NCI-H82 (cell line): Measurements from ENCODE around the gene FTO.
A peak's percentile ranks its signal among the peaks of the same experiment; 100 is the strongest.
"Not testable (repeated sequence)": the region's sequence is repeated elsewhere in the genome, so short reads cannot be mapped to it uniquely, and the experiment has no call there.

Experiments
- DNase-seq: peaks from one replicate; lab custom pipeline; 2025; lab: John Stamatoyannopoulos, UW

FTO gene

GRCh38 chr16:54180421-54181359 is 476.7 kb downstream of the FTO start:
- no peak for DNase-seq

- not testable (repeated sequence) for DNase-seq
These were observed 477.9 kb downstream of the FTO start for GRCh38 chr16:54181683-54182329.

- DNase-seq, result no peak
These were observed 481.1 kb downstream of the FTO start for GRCh38 chr16:54185045-54185444.

DNA sequence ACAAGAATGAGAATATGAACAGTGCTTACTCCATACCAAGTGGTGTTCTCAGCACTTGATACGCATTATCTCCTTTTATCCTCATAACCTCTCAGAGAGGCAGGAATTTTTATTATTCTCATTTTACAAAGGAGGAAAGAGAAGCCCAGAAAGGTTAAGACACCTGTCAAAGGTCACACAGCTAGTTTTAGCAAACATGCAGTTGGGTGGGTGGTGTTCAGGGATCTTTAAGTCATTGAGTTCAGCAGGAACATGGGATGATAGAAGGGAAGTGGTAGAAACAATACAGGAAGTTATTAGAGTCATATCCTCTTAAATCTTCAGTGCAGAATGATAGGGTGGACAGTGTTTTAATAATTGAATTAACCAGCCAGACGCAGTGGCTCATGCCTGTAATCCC is 487.2 kb downstream of the FTO start:
- no peak for DNase-seq

DNA sequence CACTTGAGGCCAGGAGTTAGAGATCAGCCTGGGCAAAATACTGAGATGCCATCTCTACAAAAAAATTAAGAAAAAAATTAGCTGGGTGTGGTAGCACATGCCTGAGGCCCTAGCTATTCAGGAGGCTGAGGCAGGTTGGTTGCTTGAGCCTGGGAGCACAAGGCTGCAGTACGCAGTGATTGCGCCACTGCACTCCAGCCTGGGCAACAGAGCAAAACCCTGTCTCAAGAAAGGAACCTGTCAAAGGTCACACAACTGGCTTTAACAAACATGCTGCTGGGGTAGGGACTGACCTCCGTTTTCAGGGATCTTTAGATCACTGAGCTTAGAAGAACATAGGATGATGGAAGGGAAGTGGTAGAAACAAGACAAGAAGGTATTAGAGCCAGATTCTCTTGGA is 487.6 kb downstream of the FTO start:
- no peak for DNase-seq

- no peak for DNase-seq
These were observed 489.2 kb downstream of the FTO start for GRCh38 chr16:54193013-54193664.

DNA sequence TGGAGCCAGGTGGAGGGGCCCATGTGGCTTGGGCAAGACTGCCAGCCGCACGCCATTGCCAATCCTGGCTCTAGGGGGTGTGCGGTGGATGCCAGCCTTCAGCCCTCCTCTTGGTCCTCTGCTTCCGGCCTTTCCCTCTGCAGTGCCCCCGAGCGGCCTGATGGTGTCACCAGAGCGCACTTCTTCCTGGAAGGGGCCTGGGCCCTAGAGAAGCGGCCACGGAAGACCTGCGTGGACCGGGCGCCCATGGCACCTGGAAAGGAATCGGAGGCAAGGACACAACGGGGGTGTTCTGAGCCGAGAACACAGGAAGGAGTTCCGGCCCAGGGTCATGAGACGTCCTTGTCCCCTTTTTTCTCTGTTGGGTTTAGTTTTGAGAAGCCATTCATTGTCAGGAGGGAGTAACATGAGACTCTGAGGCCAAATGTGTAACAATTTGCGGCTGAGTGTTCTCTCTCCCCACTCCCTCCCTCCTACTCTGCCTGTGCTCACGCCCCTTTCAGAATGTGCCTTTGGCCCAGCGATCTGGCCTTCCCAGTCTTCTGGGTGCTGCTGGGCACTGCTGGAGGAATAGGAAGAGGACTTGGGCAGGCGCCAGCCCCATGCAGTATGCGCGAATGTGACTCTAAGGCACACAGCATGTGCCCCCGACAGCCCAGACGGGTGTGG is 489.8 kb downstream of the FTO start:
- DNase-seq, result peak; percentile 69

DNA sequence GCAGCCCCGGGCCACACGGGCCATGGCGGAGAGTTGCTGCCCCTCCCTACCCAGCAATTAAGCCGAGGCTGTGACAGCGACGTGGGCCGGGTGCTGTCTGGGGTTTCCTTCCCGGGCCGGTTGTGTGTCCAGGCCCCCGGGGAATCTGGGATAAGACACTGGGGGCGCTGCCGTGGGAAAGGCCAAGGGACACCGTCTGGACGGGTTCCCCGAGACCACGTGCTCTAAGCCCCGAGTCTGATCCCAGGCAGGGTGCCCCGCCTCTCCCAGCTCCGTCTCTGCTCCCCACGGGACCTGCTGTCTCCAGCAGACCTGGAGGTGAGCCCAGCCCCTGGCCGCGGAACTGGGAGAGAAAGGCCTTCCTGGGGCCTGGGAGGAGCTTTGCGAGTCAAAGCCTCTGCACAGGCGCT is 490.4 kb downstream of the FTO start:
- no peak for DNase-seq

DNA sequence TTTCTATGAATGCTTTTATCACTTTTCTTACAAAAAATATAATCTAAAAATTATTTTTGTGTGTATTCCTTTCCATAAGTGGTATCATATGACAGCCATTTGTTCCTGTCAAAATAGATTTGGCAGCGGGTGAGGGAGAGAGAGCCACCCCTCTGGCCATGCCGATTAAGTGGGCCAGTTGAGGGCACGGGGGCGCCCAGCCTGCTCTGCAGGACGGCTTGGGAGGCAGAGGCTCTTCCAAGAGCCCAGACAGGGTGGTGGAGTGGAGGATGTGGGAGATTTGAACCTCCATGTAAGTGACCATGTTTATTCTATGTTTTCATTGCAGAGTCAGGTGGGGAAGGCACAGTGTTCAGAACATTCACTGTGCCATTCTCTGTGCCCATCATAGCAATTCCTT is 493.8 kb downstream of the FTO start:
- DNase-seq, result no peak

DNA sequence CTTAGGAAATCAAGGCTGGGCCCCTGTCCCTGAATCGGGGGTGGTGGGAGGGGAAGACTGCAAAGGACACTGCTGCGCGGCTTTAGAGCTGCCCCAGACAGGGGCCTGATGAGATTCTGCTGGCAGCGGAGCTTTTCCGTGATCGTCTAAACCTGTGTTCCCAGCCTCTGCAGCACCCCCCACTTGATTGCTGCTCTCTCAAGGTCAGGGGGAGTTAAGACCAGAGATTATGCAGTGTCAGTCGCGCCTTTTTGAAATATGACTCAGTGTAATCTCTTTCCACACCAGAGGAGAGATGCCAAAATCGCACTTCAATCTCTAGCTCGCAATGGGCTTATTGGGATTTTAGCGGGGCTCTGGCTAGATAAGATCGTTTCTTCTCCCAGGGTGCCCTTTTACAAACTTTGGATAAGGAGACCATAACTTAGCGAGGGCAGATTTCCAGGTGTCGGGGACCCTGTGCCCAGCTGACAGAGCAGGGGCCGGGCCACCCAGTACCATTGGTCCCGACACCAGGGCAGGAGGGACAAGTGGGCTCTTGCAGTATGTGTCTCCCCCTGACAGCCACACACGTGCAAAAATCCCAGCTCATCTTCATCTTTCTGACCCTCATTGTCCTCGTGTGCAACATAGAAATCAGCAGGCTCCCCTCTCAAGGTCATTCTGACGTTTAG is 495.7 kb downstream of the FTO start:
- DNase-seq, result peak; percentile 28

DNA sequence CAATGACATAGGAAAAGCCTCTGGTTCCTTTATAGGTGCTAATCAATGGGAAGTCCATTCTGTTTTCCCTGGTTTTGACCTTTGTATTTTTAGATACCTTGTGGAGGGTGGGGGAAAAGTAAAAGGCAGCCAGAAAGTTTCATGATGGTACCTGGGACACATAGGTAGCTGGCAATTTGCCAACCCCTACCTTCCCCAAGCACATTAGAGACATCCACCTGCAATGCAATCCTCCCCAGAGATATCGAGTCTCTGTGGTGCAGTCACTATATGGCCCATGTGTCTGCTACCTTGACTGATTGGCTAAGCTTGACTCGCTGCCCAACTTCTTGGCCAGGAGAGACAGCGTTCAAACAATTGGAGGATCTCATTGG is 496.2 kb downstream of the FTO start:
- no peak for DNase-seq

DNA sequence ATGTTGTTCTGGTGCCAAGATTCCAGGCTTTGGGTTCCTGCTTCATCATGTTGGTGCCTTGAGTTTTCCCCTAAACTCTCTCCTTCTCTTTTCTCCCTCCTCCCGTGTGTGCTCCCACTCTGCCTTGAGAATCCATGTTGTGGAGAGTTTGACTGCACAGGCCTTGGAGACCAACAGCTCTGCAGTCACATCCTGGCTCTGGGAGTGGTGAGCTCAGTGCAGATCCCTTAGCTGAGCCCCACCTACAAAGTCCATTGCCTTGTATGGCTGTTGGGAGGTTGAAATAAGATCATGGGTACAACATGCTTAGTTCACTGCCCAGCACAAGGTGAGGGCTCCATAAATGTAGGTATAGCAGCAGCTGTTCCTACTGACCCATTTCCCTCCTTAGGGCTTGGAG is 496.8 kb downstream of the FTO start:
- no peak for DNase-seq

GRCh38 chr16:54201200-54201599 is 497.2 kb downstream of the FTO start:
- no peak for DNase-seq
